Tibial nerve (tissue), 4 donors: ENCODE data around the gene TNS3. TPM values are rescaled to one million over a fixed set of nuclear protein-coding genes. Genes with fewer than 3 reads are reported as not detected.

Experiments
- DNase-seq, 2 donors: peaks; one replicate each; pipeline ENCODE4 v3.0.0-alpha.2; 2019; ENCODE audit warnings: low spot score in 2 of 2
- H3K27ac ChIP-seq, 4 donors: fragments of 200-600 bp; sonication (generic) in 3 of 4; one replicate each; pipeline ENCODE4 v1.5.1; 2017 to 2019; ENCODE audit warnings: mild to moderate bottlenecking in 1 of 4
- H3K27me3 ChIP-seq, 2 donors: fragments of 200-600 bp; sonication (generic) in 1 of 2; one replicate each; pipeline versions ENCODE4 v1.5.1 to v1.6.0; 2017 to 2019
- H3K36me3 ChIP-seq, 3 donors: fragments of 200-600 bp; sonication (generic); one replicate each; pipeline ENCODE4 v1.5.1; 2018 to 2019
- H3K4me1 ChIP-seq, 4 donors: fragments of 200-600 bp; sonication (generic) in 3 of 4; one replicate each; pipeline ENCODE4 v1.5.1; 2017 to 2019
- H3K4me3 ChIP-seq, 4 donors: fragments of 200-600 bp; sonication (generic) in 3 of 4; one replicate each; pipeline ENCODE4 v1.5.1; 2017 to 2019; ENCODE audit warnings: mild to moderate bottlenecking in 1 of 4, moderate library complexity in 1 of 4
- H3K9me3 ChIP-seq, 4 donors: fragments of 200-600 bp; sonication (generic) in 3 of 4; one replicate each; pipeline ENCODE4 v1.5.1; 2017 to 2019
- CTCF ChIP-seq, 5 experiments: fragments of 200-600 bp in 3 of 5; fragments of 450-650 bp in 2 of 5; sonication (generic) in 3 of 5; IDR thresholded peaks; one replicate each; pipeline ENCODE4 v1.5.1; 2016 to 2019; ENCODE audit warnings: antibody characterized with exemption in 5 of 5, mild to moderate bottlenecking in 3 of 5, moderate library complexity in 2 of 5
- EP300 ChIP-seq, 2 donors: sonication (generic); formaldehyde crosslinking; IDR thresholded peaks; one replicate each; pipeline ENCODE4 v1.6.1; 2017; ENCODE audit warnings: antibody characterized with exemption in 2 of 2, mild to moderate bottlenecking in 1 of 2
- POLR2A ChIP-seq, 2 donors: fragments of 450-650 bp; IDR thresholded peaks; one replicate each; pipeline ENCODE4 v1.6.1; 2017; ENCODE audit warnings: antibody characterized with exemption in 2 of 2, mild to moderate bottlenecking in 2 of 2, moderate library complexity in 2 of 2
- WGBS, 2 donors: methylation state at CpG; one replicate each; pipeline ENCODE4 v1.1.5; 2018; 5-methylcytosine and 5-hydroxymethylcytosine counted together
- total RNA-seq, 4 donors: library from RNA; depleted of rRNA; stranded (reverse); fragments of >200 nt; gene quantifications; one replicate each; pipeline ENCODE4 v1.1.0, GENCODE V29; 2016

Gene TNS3
- total RNA-seq, 4 donors from 2014 or later = 118 to 142 (median 133) TPM

DNA sequence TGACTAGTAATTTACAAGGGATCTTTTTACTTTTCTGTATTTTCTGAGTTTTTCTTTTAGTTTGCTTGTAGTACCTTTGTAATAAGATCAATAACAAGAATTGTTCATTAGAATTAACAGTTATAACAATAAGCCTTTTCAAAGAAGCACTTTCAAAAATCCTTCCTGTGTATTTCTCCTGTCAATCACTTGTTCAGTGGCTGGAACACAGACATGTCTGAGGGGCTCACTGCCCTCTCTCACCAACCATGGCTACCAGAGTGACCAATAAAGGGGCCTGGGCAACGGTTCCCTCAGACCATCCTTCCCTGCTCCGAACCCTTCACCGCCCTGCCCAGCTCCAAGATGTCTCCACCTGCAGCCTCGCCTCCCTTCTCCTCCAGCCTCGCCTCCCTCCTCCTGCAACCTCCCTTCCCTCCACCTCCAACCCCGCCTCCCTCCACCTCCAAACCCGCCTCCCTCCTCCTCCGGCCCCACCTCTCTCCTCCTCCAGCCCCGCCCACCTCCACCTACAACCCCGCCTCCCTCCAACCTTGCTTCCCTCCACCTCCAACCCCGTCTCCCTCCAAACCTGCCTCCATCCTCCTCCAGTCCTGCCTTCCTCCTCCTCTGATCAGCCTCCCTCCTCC is 353.4 kb downstream of the TNS3 start:
- Histone ChIP-seq H3K4me3 (no peak overlapping the region), H3K36me3 (no peaks in the 10 kb centered on the region), H3K27ac (no peak overlapping the region), H3K9me3 (no peaks in the 10 kb centered on the region), H3K4me1 (no peaks in the 10 kb centered on the region), H3K27me3 (no peaks in the 10 kb centered on the region)
- WGBS, 2 donors = 93 to 96% methylated on average over 11 of the region's 11 CpGs
- no peak for DNase-seq
- TF ChIP-seq POLR2A (IDR thresholded peaks at IDR 0.05) = no peak
- TF ChIP-seq CTCF (IDR thresholded peaks at IDR 0.05) = no peak
- no peak for TF ChIP-seq EP300 (IDR thresholded peaks at IDR 0.05)

GRCh38 chr7:47227762-47228177 is 354.1 kb downstream of the TNS3 start:
- no peak overlapping the region for H3K27ac ChIP-seq
- H3K4me3 ChIP-seq = no peak overlapping the region
- no peak for DNase-seq
- no peaks in the 10 kb centered on the region for H3K36me3 ChIP-seq
- no peaks in the 10 kb centered on the region for H3K9me3 ChIP-seq
- H3K27me3 ChIP-seq = no peaks in the 10 kb centered on the region
- WGBS, 2 donors = 41 to 64% methylated on average over 6 of the region's 6 CpGs
- H3K4me1 ChIP-seq = no peaks in the 10 kb centered on the region
- TF ChIP-seq EP300 (IDR thresholded peaks at IDR 0.05) (no peak), CTCF (IDR thresholded peaks at IDR 0.05) (no peak)

DNA sequence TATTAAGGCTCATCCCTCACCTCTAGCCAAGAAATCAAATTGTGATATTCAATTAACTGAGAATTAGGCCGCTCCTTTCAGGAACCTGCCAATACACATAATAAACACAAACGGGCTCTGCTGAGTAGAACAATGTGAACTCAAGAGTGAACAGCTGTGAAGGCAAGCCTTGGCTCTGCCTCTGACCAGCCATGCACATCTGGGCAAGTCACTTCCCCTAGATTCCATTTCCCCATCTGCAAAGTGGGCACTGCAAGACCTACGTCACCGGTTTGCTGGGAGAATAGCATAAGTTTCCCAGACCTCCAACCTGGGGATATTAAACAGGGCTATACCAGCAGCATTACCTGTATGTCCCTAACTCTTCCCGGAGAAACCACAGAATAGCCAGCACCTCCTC is 355.2 kb downstream of the TNS3 start:
- TF ChIP-seq EP300 (IDR thresholded peaks at IDR 0.05) (no peak), CTCF (IDR thresholded peaks at IDR 0.05) (no peak), POLR2A (IDR thresholded peaks at IDR 0.05) (no peak)
- Histone ChIP-seq H3K36me3 (no peaks in the 10 kb centered on the region), H3K27me3 (no peaks in the 10 kb centered on the region), H3K4me1 (no peaks in the 10 kb centered on the region), H3K27ac (no peak overlapping the region), H3K9me3 (no peaks in the 10 kb centered on the region), H3K4me3 (no peak overlapping the region)
- DNase-seq = no peak
- WGBS, 2 donors = 87% methylated on average over 5 of the region's 5 CpGs

DNA sequence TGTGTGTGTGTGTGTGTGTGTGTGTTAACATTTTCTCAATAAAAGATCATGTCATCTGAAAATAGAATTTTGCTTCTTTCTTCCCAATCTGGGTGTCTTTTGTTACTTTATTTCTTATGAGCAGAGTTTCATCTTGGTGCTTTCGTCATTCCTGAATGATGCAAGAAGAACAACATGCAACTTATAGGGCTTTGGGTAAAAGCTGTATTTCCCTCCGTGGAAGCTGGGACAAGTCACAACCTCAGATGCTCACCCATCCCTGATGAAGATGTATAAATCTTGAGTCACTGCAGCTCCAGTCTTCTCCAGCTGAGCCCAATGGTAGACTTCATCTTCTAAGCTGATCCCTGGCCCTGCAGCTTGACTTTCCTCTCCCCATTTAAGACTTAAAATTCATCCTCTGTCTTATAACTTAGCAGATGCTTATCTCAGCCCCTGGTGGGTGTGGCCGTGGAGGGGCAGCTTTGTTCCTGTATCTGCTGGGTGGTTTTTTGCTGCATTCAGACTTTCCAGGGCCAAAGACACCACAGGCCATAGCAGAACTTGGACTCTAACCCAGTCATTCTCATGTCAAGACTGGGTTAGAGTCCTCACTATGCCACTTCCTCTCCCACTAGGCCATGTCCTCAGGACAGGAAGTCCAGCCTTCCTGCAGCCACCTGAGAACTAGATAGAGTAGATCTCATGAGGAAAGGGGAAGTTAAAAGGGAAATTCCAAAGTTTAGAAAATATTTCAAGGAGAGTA is 356.4 kb downstream of the TNS3 start:
- 77 to 87% methylated on average over 3 of the region's 3 CpGs for WGBS, 2 donors
- TF ChIP-seq POLR2A (IDR thresholded peaks at IDR 0.05) (no peak), EP300 (IDR thresholded peaks at IDR 0.05) (no peak), CTCF (IDR thresholded peaks at IDR 0.05) (no peak)
- DNase-seq = no peak
- H3K4me1 ChIP-seq = no peaks in the 10 kb centered on the region
- H3K27me3 ChIP-seq = no peaks in the 10 kb centered on the region
- H3K9me3 ChIP-seq = no peaks in the 10 kb centered on the region
- no peak overlapping the region for H3K4me3 ChIP-seq
- H3K27ac ChIP-seq = no peak overlapping the region
- no peaks in the 10 kb centered on the region for H3K36me3 ChIP-seq
